ENCODE data around the gene LRRC15. TPM values are rescaled to one million over a fixed set of nuclear protein-coding genes. Genes with fewer than 3 reads are reported as not detected.

The LRRC15 gene
- total RNA-seq, 2 experiments from 2014 or later: not detected

Other genes with a start within 250 kb of the LRRC15 start
- gene HES1, start 233.6 kb downstream of the LRRC15 start, total RNA-seq: under 1 TPM in 1 of 2 experiments, not detected in 1; 0.14 TPM
- gene CPN2, start 18.4 kb downstream of the LRRC15 start, total RNA-seq: not detected
- gene GP5, start 29.5 kb upstream of the LRRC15 start, total RNA-seq: under 1 TPM; 0.80 TPM
- gene ATP13A3, start 117.3 kb upstream of the LRRC15 start, total RNA-seq: 100 to 1,000 TPM; 113 to 124 TPM

Data from activated naive CD8-positive, alpha-beta T cell treated with anti-CD3 and anti-CD28 coated beads for 36 hours (primary cell).